ENCODE measurements around the gene ZNF746. TPM values are rescaled to one million over a fixed set of nuclear protein-coding genes. Genes with fewer than 3 reads are reported as not detected.
"Not testable (repeated sequence)": the region's sequence is repeated elsewhere in the genome, so short reads cannot be mapped to it uniquely, and the experiment has no call there.

The ZNF746 gene
- total RNA-seq, 2 donors from 2014 or later, result 21.0 to 40.0 TPM

GRCh38 chr7:149498811-149499210 lies 1.2 kb upstream of the ZNF746 start:
- intact Hi-C loops (cut with DNase I), result loop anchor here (5.0 to 10.0 kb wide), 2 partner anchors 128 to 234 kb away; partner anchors contain the start of gene ZNF783
- TF ChIP-seq CTCF (IDR thresholded peaks at IDR 0.05) (no peak), POLR2A (IDR thresholded peaks at IDR 0.05) (no peak), POLR2AphosphoS5 (IDR thresholded peaks at IDR 0.05) (no peak)
- Histone ChIP-seq H3K4me1 (replicated peaks) (peaks cover 6% of the 10 kb centered on the region), H3K9me3 (no peaks in the 10 kb centered on the region), H3K27me3 (replicated peaks; ENCODE audit: insufficient read depth) (no peaks in the 10 kb centered on the region), H3K27ac (no peak overlapping the region), H3K4me3 (no peak overlapping the region), H3K36me3 (no peaks in the 10 kb centered on the region)
- WGBS, result 86% methylated on average over 6 of the region's 6 CpGs
- DNase-seq (ENCODE audit: low spot score), result no peak

- H3K9me3 ChIP-seq, result no peaks in the 10 kb centered on the region
- H3K27me3 ChIP-seq (replicated peaks; ENCODE audit: insufficient read depth), result no peaks in the 10 kb centered on the region
- intact Hi-C loops (cut with DNase I), result loop anchor here (5.0 to 10.0 kb wide), 2 partner anchors 130 to 232 kb away; partner anchors contain the start of gene ZNF783
- TF ChIP-seq CTCF (IDR thresholded peaks at IDR 0.05) (no peak), POLR2AphosphoS5 (IDR thresholded peaks at IDR 0.05) (no peak), POLR2A (IDR thresholded peaks at IDR 0.05) (no peak)
- H3K4me3 ChIP-seq, result peak overlapping the region; percentile 66 to 84
- 2% methylated on average over 41 of the region's 51 CpGs for WGBS
- peak overlapping the region; percentile 78 to 87 for H3K27ac ChIP-seq
- peaks cover 5 to 8% of the 10 kb centered on the region in 2 donors for H3K36me3 ChIP-seq
- peak; percentile 39 for DNase-seq (ENCODE audit: low spot score)
- peaks cover 6% of the 10 kb centered on the region for H3K4me1 ChIP-seq (replicated peaks)
Observed at GRCh38 chr7:149496642-149497391, 792 bp downstream of the ZNF746 start.

GRCh38 chr7:149495785-149496641 lies 1.6 kb downstream of the ZNF746 start:
- no peak for TF ChIP-seq POLR2A (IDR thresholded peaks at IDR 0.05)
- no peak for TF ChIP-seq POLR2AphosphoS5 (IDR thresholded peaks at IDR 0.05)
- TF ChIP-seq CTCF (IDR thresholded peaks at IDR 0.05), result no peak
- no peaks in the 10 kb centered on the region for H3K9me3 ChIP-seq
- H3K4me1 ChIP-seq (replicated peaks), result peaks cover 6% of the 10 kb centered on the region
- H3K27ac ChIP-seq, result peak overlapping the region; percentile 78 to 87
- peaks cover 9 to 11% of the 10 kb centered on the region in 2 donors for H3K36me3 ChIP-seq
- 33% methylated on average over 13 of the region's 13 CpGs for WGBS
- H3K27me3 ChIP-seq (replicated peaks; ENCODE audit: insufficient read depth), result no peaks in the 10 kb centered on the region
- peak overlapping the region; percentile 66 to 84 for H3K4me3 ChIP-seq
- intact Hi-C loops (cut with DNase I), result loop anchor here (5.0 to 10.0 kb wide), 2 partner anchors 131 to 231 kb away; partner anchors contain the start of gene ZNF783
- peak; percentile 50 for DNase-seq (ENCODE audit: low spot score)

- Histone ChIP-seq H3K27ac (peak overlapping the region in 1 of 2 donors; percentile 32), H3K36me3 (peaks cover 9 to 11% of the 10 kb centered on the region in 2 donors), H3K9me3 (no peaks in the 10 kb centered on the region), H3K4me1 (replicated peaks) (peaks cover 6% of the 10 kb centered on the region), H3K4me3 (no peak overlapping the region), H3K27me3 (replicated peaks; ENCODE audit: insufficient read depth) (no peaks in the 10 kb centered on the region)
- no peak for DNase-seq (ENCODE audit: low spot score)
- 65% methylated on average over 6 of the region's 6 CpGs for WGBS
- no peak for TF ChIP-seq POLR2A (IDR thresholded peaks at IDR 0.05)
- TF ChIP-seq CTCF (IDR thresholded peaks at IDR 0.05), result no peak
- TF ChIP-seq POLR2AphosphoS5 (IDR thresholded peaks at IDR 0.05), result no peak
- intact Hi-C loops (cut with DNase I), result loop anchor here (5.0 to 10.0 kb wide), 2 partner anchors 132 to 230 kb away; partner anchors contain the start of gene ZNF783
Observed at GRCh38 chr7:149494738-149495368, 2.8 kb downstream of the ZNF746 start.

- not testable (repeated sequence) for H3K4me1 ChIP-seq (replicated peaks); H3K27me3 ChIP-seq (replicated peaks; ENCODE audit: insufficient read depth); H3K9me3 ChIP-seq; H3K27ac ChIP-seq; DNase-seq (ENCODE audit: low spot score); H3K4me3 ChIP-seq
- peaks cover 9 to 11% of the 10 kb centered on the region in 2 donors for H3K36me3 ChIP-seq
- WGBS, result 87% methylated on average over 16 of the region's 20 CpGs
- intact Hi-C loops (cut with DNase I), result loop anchor here (10.0 kb wide), 1 partner anchor 229 kb away; the partner anchor contains the start of gene ZNF783
Observed at GRCh38 chr7:149493975-149494374, 3.6 kb downstream of the ZNF746 start.

Measured in prostate gland (tissue), 2 donors.